ENCODE results near the gene FOXJ2.
"Not testable (repeated sequence)": the region's sequence is repeated elsewhere in the genome, so short reads cannot be mapped to it uniquely, and the experiment has no call there.

Gene FOXJ2

DNA sequence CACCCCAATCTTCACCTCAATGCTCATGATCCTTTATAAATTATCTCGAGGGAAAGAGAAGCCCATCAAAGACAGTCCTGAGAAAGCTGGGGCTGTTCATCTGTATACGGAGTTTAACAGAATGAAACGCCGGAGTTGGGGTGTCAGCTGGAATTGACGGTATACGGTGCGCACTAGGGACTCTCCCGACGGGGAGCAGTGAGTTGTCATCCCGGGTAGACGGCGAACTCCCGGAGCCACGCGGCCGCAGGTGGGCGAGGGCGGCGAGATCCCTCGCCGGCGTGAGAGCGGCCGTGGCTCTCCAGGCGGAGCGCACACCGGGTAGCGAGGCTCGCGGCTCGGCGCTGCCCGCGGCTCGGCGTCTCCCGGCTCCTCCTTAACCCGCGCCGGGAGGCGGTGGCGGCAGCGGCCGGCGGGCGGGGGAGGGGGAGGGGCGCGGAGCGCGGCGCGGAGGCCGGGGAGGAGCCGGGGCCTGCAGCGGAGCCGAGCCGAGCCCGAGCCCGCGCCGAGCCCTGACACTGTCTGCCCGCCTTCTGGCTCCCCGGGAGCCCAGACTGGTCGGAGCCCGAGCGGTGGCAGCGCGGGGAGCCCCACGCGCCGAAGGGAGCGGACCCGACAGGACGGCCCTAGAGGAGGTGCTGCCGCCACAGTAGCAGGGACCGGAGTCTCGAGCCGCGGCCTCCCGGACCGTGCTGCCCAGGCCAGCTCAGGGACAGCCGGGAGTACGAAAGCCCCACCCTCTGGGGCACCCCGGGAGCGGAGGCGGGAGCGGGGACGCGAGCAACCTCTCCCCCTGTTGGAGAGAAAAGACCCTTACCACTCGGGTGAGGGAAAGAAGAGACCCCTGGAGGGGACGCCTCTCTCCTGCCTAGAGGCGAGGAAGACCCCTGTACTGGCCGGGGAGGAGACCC lies at the start of gene FOXJ2:
Gene FOXJ2 (plus strand): TSS at position 475 of the 911 bp plus-strand sequence. CDS start 7,117 bp downstream, outside the sequence.
- DNase-seq = peak; percentile 69 to 90 (median 80)

DNA sequence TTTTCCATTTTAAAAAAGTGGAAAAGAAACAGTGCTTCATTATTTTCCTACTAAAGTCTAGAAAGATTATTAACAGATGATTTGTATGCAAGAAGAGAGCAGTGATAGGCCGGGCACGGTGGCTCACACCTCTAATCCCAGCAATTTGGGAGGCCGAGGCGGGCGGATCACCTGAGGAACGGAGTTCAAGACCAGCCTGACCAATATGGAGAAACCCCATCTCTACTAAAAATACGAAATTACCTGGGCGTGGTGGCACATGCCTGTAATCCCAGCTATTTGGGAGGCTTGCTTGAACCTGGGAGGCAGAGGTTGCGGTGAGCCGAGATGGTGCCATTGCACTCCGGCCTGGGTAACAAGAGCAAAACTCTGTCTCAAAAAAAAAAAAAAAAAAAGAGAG lies 49.5 kb upstream of the FOXJ2 start:
- DNase-seq = not testable (repeated sequence)

DNA sequence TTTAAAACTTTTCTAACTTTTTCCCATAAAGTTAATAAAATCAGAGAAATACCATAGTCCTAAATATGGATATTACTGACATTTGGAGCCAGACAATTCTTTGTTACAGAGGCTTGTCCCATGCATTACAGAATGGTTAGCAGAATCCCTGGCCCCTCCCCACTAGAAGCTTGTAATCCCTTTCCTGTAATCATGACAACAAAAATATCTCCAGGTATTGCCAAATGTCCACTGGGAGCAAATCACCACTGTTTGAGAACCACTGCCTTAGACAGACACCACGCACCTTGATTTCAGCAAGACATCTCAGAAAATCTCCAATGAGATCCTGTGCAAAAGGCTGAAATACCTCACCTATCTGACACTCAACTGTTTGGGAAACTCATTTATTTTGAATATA lies 49.1 kb upstream of the FOXJ2 start:
- not testable (repeated sequence) for DNase-seq

DNA sequence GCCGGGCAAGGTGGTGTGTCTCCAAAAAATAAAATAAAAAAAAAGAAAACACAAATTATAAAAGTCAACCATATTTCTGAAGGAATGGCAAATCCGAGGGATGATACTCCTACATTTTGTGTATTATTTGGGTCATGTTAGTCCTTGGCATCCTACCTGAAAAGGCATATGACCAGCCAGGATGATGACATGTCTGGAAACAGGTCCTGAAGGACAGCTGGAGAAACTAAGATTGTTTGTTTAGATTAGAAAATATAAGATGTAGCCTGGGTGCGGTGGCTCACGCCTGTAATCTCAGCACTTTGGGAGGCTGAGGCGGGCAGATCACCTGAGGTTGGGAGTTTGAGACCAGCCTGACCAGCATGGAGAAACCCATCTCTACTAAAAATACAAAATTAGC lies 47.6 kb upstream of the FOXJ2 start:
- DNase-seq = no peak

DNA sequence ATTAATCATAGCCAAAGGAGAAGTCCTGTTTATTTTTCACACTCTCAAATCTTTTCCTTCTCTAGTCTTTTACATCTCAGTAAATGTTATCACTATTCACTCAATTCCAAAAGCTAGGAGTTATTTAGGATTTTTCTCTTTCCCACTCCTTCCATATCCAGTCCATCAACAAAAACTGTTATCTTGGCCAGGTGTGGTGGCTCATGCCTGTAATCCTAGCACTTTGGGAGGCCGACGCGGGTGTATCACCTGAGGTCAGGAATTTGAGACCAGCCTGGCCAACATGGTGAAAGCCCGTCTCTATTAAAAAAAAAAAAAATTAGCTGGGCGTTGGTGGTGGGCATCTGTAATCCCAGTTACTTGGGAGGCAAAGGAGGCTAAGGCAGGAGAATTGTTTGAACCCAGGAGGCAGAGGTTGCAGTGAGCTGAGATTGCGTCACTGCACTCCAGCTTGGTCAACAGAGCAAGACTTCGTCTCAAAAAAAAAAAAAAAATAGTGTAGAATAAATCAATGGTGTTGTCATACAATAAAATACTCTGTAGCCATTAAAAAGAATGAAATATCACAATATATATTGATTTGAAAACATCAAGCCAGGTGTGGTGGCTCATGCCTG lies 46.6 kb upstream of the FOXJ2 start:
- no peak for DNase-seq

DNA sequence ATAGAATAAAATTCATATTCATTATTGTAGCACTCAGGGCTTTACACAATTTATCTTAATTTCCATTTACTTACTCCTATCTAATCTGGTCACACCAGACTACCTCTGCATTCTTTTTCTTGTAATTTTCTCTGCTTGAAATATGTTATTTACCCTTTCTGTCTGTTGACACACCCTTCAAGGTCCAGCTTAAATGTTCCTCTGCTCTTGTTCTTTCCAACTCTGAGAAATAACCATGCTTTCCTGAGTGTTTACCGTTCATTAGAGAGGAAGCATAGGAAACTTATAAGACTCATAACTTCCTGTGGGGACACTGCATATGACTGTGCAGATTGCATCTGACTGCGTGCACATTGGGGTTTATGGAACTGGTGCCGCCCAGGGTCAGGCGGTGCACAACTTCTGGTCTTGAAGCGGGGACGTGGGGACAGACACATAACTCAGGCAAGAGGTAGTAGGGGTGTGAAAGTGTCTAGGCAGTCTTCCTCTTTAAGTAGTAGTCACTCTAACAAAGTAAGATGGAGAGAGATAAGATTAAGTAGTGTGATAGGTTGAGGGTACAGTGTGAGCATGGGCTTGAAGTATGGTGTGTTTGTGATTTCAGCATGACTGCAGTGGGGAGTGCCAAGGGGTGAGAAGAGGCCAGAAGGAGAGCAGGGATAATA lies 42.6 kb upstream of the FOXJ2 start:
- peak; percentile 87 to 95 (median 91) for DNase-seq

DNA sequence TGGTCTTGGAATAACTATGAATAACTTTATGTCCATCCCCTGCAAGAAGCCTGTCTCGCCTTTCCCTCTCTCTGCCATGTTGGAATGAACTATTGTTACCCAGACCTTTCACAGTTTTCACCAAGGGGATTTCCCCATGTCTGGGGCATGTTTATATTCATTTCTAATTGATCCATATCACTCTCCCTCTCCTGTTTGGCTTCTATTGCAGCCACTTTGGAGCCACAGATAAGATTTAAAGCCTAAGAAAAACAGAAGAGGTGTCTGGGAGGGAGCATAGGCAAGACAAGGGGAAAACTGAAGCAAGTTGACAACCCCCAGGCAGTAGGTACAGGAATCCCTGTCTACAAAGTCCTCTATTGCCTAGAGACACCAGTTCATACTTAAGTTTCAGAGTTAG lies 41.0 kb upstream of the FOXJ2 start:
- DNase-seq = no peak

DNA sequence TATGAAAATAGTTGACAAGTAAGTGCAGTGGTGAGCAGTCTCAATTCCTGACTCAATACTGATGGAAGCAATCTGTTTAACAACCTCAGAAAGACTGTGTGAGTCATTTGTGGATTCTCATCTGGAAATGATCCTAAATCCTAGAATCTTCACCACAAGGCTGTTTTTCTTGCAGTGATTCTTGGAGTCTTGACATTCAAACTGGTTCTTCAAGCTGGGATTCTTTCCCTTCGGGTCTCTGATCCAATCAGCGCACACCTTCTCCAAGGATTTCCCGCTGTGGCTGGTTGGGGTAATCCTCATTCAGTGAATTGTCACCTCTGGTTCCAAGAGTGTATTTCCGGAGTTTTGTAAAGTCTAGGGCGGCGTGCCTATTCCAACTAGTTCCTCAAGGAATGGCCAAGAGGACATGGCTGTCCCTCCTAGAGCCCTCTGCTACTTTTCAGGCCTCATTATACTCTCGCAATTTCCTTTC lies 37.7 kb upstream of the FOXJ2 start:
- DNase-seq = peak; percentile 21 to 63 (median 63)

DNA sequence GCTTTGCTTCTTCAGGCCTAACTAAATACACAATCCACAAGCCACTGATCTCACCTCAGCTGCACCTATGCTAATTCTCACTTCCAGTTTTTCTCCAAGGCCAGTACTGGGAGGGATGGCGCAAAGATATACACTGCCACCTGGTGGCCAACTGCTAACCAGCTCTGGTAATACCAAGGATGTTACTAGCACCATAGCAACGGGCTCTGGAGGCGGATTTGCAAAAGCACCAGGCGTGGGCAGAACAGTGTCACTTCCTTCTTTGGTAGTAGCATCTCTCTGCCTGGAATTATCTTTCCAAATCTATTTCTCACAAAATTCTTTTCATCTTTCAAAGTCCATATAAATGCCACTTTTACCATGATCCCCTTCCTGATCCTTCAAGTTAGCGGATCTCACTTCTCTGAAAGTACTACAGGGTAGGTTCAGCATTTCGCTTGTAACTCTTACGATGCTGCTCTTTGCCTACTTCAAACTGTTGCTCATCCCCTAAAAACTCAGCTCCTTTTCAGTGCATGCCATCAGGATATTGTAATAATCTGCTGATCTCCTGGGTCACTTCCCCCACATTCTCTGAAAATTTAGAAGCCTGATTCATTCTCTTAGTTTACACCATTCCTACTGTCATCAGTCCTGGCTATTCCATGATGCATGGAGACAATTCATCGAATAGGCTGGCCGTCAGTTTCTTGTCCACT lies 37.1 kb upstream of the FOXJ2 start:
- DNase-seq = peak; percentile 96 to 97 (median 97)

DNA sequence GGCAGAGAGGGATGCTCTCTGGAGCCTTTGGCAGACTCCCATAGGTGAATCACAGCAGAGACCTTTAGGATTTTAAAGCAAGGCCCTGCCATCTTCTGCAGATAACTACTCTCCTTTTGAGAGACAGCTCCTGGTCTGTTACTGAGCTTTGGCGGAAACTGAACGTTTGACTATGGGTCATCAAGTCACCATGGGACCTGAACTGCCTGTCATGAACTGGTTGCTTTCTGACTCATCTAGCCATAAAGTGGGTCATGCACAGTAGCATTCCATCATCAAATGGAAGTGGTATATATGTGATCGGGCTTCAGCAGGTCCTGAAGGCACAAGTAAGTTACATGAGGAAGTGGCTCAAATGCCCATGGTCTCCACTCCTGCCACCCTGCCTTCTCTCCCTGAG lies 31.7 kb upstream of the FOXJ2 start:
- peak in 2 of 3 donors; percentile 22 to 30 for DNase-seq

DNA sequence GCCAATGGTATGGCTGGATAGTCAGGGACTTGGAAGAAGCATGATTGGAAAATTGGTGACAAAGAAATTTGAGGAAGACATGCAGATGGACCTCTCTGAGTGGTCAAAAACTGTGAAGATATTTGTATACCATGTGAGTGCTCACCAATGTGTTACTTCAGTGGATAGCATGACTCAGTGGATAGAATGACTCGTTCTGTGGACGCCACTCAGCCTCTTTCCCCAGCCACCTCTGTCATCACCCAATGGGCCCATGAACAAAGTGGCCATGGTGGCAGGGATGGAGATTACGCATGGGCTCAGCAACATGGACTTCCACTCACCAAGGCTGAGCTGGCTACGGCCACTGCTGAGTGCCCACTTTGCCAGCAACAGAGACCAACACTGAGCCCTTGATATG lies 31.0 kb upstream of the FOXJ2 start:
- DNase-seq = peak; percentile 41 to 72 (median 57)

DNA sequence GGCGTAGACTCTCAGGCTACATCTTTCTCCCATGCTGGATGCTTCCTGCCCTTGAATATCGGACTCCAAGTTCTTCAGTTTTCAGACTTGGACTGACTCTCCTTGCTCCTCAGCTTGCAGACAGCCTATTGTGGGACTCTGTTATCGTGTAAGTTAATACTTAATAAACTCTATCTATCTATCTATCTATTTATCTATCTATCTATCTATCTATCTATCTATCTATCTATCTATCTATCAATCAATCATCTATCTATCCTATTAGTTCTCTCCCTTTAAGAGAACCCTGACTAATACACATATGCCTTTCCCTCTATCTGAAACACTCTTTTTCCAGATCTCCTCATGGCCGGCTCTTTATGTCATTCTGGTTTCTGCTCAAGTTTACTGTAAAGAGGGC lies 27.6 kb upstream of the FOXJ2 start:
- peak in 1 of 3 donors; percentile 8 for DNase-seq

DNA sequence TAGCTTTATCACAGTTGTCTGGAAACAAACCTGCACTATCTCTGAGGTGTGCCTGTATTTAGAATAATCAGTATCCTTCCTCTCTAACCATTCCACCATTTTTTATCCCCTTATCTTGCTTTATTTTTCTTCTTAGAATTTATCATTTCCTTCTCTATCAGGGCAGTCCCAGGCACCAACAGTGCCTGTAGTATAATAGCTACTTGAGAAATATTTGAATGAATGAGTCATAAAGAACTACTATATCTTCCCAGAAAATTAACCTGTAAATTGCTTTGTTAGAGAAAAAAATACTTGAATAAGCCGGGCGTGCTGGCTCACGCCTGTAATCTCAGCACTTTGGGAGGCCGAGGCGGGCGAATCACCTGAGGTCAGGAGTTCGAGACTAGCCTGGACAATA lies 21.2 kb upstream of the FOXJ2 start:
- DNase-seq = peak in 1 of 3 donors; percentile 9

DNA sequence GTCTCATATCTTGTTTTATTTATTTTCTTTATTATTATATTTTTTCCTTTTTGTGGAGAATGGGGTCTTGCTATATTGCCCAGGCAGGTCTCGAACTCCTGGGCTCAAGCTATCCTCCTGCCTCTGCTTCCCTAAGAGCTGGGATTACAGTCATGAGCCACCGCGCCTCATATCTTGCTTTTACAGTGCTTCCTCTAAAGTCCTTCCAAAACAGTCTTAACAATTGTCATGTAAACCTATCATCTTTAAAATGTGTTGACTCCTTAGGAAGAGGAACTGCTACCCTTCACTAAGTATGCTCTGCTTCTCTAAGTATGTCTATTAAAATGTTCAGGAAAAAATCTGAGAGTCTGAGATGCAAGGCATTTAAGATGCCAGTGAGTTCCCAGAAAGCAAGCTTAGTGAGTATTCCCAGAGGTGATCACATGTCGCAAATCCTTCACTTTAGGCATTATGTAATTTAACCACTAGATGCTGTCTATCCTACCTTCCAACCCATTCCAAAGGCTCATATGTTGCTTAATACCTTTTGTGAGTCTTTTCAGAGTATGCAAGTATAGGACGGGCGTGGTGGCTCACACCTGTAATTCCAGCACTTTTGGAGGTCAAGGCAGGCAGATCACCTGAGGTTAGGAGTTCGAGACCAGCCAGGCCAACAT lies 19.7 kb upstream of the FOXJ2 start:
- peak in 1 of 3 donors; percentile 13 for DNase-seq

DNA sequence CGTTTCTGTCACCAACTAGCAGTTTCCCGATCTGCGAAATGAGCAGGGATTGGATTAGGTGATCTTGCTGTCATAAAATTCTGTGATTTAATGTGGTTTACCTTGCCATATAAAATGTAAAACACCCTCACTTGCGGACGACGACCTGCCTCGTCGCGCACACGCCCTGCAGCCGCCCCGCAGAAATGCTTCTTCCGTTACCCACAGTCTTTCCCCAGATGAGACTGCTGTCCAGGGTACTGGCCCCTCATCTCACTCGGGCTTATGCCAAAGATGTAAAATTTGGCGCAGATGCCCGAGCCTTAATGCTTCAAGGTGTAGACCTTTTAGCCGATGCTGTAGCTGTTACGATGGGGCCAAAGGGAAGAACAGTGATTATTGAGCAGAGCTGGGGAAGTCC lies 17.7 kb upstream of the FOXJ2 start:
- DNase-seq = no peak

DNA sequence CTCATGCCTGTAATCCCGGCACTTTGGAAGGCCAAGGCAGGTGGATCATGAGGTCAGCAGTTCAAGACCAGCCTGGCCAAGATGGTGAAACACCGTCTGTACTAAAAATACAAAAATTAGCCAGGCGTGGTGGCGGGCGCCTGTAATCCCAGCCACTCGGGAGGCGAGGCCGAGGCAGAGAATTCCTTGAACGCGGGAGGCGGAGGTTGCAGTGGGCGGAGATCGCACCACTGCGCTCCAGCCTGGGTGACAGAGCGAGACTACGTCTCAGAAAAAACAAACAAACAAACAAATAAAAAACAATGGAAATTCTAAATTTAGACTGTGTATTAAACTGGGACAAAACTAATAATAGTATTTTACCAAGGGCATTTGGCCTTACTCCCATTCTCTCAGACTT lies 14.3 kb upstream of the FOXJ2 start:
- not testable (repeated sequence) for DNase-seq

DNA sequence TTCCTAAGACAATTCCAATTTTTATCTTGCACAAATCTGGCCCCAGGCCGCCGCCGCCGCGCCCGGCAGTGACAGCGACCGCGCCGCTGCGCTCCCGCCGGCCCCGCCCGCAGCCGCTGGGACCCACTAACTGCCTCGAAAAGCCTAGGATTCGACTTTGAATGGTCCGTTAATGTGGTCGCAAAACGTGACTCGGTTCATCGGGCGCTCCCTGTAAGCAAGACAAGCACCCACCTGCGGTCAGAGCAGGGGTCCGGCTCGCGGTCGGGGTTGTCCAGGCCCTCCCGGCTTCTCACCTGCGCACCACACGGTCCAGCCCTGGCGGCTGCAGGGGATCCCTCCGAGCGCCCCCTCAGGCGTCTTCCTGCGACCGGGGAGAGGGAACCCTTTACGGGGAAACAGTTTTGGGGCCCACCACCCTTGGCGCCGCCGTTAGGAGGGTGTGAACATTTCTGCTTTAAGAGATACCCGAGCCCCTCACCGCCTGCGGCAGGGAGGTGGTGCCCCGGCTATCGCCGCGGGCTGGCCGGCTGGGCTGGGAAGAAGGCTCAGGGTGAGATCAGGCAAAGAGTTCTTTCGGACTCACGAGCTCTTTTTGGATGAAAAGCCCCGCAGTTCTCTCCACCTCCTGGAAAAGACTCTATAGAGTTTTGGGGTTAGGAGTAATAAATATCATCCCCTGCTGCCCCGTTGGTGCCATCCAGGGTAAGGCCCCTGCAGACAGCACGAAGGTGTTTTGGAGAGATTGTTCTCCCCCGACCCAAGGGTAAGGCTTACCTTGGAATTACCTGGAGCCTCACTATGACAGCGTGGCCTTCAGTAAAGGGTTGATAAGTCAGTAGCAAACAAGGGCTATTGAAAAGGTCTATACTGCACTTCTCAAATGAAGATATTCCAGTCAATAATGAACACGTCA lies 13.6 kb upstream of the FOXJ2 start:
- peak in 2 of 3 donors; percentile 17 to 30 for DNase-seq

DNA sequence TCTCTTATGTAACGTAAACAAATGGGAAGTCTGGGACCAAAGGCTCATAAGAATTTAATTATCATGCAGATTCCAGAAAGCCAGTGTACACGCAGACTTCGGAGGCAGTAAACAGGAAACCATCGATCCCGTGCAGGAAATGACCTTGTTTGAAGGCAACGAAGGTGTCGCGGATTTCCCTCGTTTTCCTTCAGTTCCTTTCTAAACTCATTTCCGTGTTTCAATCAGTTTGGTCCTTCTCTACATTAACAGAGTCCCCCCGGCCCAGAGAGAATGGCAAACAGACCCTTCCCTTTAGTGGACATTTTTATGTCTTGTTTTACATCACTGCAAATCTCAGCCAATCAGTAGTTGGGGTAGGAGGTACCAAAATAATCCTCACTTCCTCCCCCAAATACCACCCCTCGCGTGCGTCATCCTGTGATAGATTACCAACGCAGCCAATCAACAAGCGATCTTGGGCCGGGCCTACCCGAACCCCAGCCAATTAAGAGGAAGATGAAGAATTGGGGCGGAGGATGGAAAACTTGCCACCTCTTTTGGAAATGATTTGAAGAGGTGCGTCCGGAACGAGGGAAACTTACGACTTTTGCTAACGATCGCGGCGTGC lies 6.1 kb upstream of the FOXJ2 start:
- DNase-seq = peak; percentile 97 to 99 (median 98)

DNA sequence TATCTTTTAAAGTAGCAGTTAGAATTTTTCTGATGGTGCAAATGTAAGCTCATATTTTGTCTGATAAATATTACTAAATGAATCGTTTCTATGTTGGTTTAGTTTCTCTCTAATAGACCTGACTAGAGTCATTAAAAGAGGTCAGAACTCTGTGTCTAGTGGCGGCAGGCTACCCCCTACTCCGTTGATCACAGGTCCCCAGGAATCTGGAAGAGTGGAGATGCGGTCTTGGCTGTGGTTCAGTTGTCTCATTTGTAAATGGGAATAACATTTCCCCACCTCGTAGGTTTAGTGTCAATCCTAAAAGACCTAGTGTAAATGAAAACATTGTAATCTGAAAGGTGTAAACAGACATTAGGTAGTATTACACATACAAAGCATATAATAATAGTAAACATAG lies 4.7 kb upstream of the FOXJ2 start:
- DNase-seq = no peak

DNA sequence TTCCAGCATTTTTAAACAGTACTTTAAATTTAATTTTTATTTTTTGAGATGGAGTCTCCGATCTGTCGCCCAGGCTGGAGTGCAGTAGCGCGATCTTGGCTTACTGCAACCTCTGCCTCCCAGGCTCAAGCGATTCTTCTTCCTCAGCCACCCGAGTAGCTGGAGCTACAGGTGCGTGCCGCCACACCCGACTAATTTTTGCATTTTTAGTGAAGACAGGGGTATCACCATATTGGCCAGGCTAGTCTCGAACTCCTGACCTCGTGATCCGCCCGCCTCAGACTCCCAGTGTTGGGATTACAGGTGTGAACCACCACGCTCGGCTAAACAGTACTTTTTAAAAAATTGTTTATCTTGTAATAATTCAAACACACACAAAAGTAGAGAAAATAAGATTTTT lies 4.2 kb upstream of the FOXJ2 start:
- DNase-seq = no peak

DNA sequence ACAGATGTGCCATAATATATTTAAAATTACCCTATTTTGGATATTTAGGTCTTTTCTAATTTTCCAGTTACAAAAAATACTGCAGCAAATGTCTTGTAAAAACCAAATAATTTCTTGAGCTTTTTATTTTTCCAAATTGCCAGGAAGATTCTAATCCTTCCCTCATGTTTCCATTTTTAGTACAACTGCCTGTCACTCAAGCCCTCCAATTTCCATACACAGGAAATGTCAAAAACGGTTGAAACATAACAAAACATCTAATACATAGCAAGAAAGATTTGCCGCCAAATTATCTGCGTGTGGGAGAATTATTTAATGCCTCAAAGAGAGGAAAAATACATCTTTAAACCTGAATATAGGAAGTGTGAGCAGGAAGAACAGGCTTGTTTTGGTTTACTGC lies 2.3 kb upstream of the FOXJ2 start:
- no peak for DNase-seq
